ENCODE data around the gene TNS1. TPM values are rescaled to one million over a fixed set of nuclear protein-coding genes. Genes with fewer than 3 reads are reported as not detected.

Gene TNS1
- total RNA-seq, 1 experiment from 2014 or later = 0.49 TPM

GRCh38 chr2:217993138-217993537 lies 9.7 kb downstream of the TNS1 start:
- Histone ChIP-seq H3K4me1 (ENCODE audit: control insufficient read depth, insufficient read depth, low read length) (0 out of 2 replicates have a peak, but pooled peaks cover 3% of the 10 kb centered on the region), H3K9me3 (ENCODE audit: control insufficient read depth, insufficient read depth, low read depth, low read length) (no peaks in the 10 kb centered on the region), H3K4me3 (ENCODE audit: low read depth in 2 of 2, low read length in 2 of 2) (peak overlapping the region; percentile 15 to 18; a peak in 3 of 4 replicates), H3K27ac (ENCODE audit: low read length) (no peak overlapping the region), H3K36me3 (ENCODE audit: control insufficient read depth, insufficient read depth, low read length) (no peaks in the 10 kb centered on the region), H3K27me3 (ENCODE audit: control insufficient read depth, insufficient read depth, low read length) (peaks cover 9% of the 10 kb centered on the region; the same call in 1 of the 2 replicates)
- intact Hi-C loops (cut with micrococcal nuclease; ENCODE audit: unreplicated experiment) = no loop called here
- no TSS peak for BruUV-seq (replicated peaks)
- ChIA-PET CTCF (interaction anchor here (0.6 to 2.8 kb wide), 4 partner anchors 49 to 207 kb away, joined by 4 to 18 read pairs (median 8); no protein-coding TSS in a partner anchor), POLR2A (no interaction called here)
- TF ChIP-seq, protein P1, sequence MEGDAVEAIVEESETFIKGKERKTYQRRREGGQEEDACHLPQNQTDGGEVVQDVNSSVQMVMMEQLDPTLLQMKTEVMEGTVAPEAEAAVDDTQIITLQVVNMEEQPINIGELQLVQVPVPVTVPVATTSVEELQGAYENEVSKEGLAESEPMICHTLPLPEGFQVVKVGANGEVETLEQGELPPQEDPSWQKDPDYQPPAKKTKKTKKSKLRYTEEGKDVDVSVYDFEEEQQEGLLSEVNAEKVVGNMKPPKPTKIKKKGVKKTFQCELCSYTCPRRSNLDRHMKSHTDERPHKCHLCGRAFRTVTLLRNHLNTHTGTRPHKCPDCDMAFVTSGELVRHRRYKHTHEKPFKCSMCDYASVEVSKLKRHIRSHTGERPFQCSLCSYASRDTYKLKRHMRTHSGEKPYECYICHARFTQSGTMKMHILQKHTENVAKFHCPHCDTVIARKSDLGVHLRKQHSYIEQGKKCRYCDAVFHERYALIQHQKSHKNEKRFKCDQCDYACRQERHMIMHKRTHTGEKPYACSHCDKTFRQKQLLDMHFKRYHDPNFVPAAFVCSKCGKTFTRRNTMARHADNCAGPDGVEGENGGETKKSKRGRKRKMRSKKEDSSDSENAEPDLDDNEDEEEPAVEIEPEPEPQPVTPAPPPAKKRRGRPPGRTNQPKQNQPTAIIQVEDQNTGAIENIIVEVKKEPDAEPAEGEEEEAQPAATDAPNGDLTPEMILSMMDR (IDR thresholded peaks at IDR 0.05) = no peak
- TF ChIP-seq, protein P2, sequence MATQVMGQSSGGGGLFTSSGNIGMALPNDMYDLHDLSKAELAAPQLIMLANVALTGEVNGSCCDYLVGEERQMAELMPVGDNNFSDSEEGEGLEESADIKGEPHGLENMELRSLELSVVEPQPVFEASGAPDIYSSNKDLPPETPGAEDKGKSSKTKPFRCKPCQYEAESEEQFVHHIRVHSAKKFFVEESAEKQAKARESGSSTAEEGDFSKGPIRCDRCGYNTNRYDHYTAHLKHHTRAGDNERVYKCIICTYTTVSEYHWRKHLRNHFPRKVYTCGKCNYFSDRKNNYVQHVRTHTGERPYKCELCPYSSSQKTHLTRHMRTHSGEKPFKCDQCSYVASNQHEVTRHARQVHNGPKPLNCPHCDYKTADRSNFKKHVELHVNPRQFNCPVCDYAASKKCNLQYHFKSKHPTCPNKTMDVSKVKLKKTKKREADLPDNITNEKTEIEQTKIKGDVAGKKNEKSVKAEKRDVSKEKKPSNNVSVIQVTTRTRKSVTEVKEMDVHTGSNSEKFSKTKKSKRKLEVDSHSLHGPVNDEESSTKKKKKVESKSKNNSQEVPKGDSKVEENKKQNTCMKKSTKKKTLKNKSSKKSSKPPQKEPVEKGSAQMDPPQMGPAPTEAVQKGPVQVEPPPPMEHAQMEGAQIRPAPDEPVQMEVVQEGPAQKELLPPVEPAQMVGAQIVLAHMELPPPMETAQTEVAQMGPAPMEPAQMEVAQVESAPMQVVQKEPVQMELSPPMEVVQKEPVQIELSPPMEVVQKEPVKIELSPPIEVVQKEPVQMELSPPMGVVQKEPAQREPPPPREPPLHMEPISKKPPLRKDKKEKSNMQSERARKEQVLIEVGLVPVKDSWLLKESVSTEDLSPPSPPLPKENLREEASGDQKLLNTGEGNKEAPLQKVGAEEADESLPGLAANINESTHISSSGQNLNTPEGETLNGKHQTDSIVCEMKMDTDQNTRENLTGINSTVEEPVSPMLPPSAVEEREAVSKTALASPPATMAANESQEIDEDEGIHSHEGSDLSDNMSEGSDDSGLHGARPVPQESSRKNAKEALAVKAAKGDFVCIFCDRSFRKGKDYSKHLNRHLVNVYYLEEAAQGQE (IDR thresholded peaks at IDR 0.05; ENCODE audit: insufficient read depth in 1 of 2, low read depth in 2 of 2, low read length in 1 of 2) = no peak
- no peak for TF ChIP-seq TCF7L2 (IDR thresholded peaks at IDR 0.05; ENCODE audit: low read depth, low read length)
- TF ChIP-seq POLR2AphosphoS5 (IDR thresholded peaks at IDR 0.05; ENCODE audit: low read depth, low read length) = no peak
- TF ChIP-seq SIN3A (IDR thresholded peaks at IDR 0.05; ENCODE audit: borderline replicate concordance, insufficient read depth, low read depth, low read length) = no peak
- in situ Hi-C loops (cut with HindIII; ENCODE audit: low pct_unique_long_range_greater_than_20kb, low sequenced_read_pairs) = no loop called here
- peak; percentile 4; the same call in 1 of the 2 replicates for ATAC-seq
- DNase-seq (ENCODE audit: low read depth, low spot score) = no peak

GRCh38 chr2:217992061-217992460 lies 10.7 kb downstream of the TNS1 start:
- BruUV-seq (replicated peaks) = no TSS peak
- Histone ChIP-seq H3K27me3 (ENCODE audit: control insufficient read depth, insufficient read depth, low read length) (peaks cover 9% of the 10 kb centered on the region; the same call in 1 of the 2 replicates), H3K9me3 (ENCODE audit: control insufficient read depth, insufficient read depth, low read depth, low read length) (no peaks in the 10 kb centered on the region), H3K4me3 (ENCODE audit: low read depth in 2 of 2, low read length in 2 of 2) (no peak overlapping the region), H3K4me1 (ENCODE audit: control insufficient read depth, insufficient read depth, low read length) (0 out of 2 replicates have a peak, but pooled peaks cover 3% of the 10 kb centered on the region), H3K27ac (ENCODE audit: low read length) (no peak overlapping the region), H3K36me3 (ENCODE audit: control insufficient read depth, insufficient read depth, low read length) (no peaks in the 10 kb centered on the region)
- ATAC-seq (no peak), DNase-seq (ENCODE audit: low read depth, low spot score) (no peak)
- POLR2A ChIA-PET = no interaction called here
- TF ChIP-seq POLR2AphosphoS5 (IDR thresholded peaks at IDR 0.05; ENCODE audit: low read depth, low read length) = no peak
- no peak for TF ChIP-seq SIN3A (IDR thresholded peaks at IDR 0.05; ENCODE audit: borderline replicate concordance, insufficient read depth, low read depth, low read length)
- TF ChIP-seq TCF7L2 (IDR thresholded peaks at IDR 0.05; ENCODE audit: low read depth, low read length) = no peak
- TF ChIP-seq, protein P2 (IDR thresholded peaks at IDR 0.05; ENCODE audit: insufficient read depth in 1 of 2, low read depth in 2 of 2, low read length in 1 of 2) = no peak
- TF ChIP-seq, protein P1 (IDR thresholded peaks at IDR 0.05) = no peak
- CTCF ChIA-PET = interaction anchor here (0.6 to 2.0 kb wide), 2 partner anchors 194 to 206 kb away, joined by 3 to 10 read pairs; no protein-coding TSS in a partner anchor
- intact Hi-C loops (cut with micrococcal nuclease; ENCODE audit: unreplicated experiment) (no loop called here), in situ Hi-C loops (cut with HindIII; ENCODE audit: low pct_unique_long_range_greater_than_20kb, low sequenced_read_pairs) (no loop called here)

Measured in Panc1 (cell line).